ENCODE data around the gene MBP.

Gene MBP

DNA sequence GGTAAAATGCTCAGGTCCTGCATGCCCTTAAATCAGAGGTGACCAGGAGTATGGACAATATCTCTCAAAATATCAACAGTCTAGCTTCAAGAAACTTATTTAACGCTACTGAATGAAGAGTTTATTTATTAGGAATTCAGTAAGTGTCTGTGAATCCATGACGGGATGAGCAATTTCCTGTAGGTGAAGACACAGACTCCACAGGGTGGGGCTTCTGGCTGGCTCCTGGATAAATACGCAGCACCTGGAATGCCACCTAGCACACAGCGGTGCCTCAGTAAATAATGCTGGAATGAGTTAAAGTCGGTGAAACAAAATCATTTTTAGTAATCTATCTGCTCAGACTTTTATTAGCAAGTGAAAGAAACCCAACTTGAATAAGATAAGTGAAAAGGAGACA, 29.4 kb upstream of the MBP start:
- TF ChIP-seq, protein P1, sequence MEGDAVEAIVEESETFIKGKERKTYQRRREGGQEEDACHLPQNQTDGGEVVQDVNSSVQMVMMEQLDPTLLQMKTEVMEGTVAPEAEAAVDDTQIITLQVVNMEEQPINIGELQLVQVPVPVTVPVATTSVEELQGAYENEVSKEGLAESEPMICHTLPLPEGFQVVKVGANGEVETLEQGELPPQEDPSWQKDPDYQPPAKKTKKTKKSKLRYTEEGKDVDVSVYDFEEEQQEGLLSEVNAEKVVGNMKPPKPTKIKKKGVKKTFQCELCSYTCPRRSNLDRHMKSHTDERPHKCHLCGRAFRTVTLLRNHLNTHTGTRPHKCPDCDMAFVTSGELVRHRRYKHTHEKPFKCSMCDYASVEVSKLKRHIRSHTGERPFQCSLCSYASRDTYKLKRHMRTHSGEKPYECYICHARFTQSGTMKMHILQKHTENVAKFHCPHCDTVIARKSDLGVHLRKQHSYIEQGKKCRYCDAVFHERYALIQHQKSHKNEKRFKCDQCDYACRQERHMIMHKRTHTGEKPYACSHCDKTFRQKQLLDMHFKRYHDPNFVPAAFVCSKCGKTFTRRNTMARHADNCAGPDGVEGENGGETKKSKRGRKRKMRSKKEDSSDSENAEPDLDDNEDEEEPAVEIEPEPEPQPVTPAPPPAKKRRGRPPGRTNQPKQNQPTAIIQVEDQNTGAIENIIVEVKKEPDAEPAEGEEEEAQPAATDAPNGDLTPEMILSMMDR (conservative IDR thresholded peaks at IDR 0.05) = no peak
- TF ChIP-seq ZFX (IDR thresholded peaks at IDR 0.05) = no peak
- H3K27ac ChIP-seq = no peak overlapping the region

DNA sequence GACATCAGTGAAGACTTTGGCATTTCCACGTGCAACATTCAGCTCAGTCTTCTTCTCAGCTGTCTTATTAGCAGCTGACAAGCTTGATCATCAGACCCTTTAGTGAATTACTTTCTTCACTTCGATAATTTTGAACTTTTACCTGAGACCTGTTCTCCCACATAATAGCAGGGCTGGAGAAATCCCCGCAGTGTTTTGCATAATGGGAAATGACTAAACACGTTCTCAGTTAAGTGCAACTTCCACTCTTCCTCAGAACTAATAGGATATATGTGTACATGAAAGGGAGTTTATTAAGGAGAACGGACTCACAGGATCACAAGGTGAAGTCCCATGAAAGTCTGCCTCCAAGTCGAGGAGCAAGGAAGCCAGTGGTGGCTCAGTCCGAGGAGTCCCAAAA, 28.8 kb upstream of the MBP start:
- no peak for TF ChIP-seq ZFX (IDR thresholded peaks at IDR 0.05)
- TF ChIP-seq, protein P1 (conservative IDR thresholded peaks at IDR 0.05) = no peak
- H3K27ac ChIP-seq = no peak overlapping the region

DNA sequence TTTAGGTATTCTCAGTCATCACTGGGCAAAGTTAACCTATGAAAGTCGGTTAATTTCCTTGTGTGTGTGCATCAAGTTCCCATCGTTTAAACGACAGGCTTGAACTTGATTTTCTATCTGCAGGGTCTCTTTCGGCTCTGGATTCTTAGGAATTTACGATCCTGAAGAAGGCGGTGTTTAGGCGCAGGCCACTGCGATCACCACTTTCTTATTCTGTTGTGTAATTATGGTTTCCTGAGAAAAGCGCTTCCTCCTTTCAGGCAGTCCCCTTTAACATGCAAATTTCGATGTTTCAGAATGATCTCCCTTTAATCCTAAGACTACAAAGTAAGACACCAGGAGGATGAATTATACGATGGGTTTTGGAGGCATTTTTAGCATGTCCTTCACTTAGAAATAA, 27.9 kb upstream of the MBP start:
- H3K27ac ChIP-seq = no peak overlapping the region
- no peak for TF ChIP-seq ZFX (IDR thresholded peaks at IDR 0.05)
- TF ChIP-seq, protein P1 (conservative IDR thresholded peaks at IDR 0.05) = no peak

DNA sequence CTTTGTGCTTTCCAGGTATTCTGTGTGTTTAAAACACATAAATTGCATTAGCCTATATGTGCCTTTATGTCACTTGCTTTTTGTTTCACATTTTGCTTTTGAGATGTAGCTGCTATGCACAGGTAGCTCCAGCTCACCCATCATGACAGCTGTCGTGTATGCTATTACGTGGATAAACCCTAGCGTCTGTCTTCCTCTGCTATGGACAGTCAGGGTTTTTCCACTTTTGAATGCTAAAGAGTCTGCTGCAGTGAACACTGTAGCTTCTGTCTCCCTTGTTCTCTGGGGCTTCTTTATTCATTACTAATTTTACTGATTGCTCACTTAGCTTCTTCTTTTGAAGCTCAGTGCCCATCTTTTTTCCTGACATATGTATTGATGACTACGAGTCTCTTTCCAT, 24.7 kb upstream of the MBP start:
- no peak overlapping the region for H3K27ac ChIP-seq
- TF ChIP-seq, protein P1 (conservative IDR thresholded peaks at IDR 0.05) = no peak
- TF ChIP-seq ZFX (IDR thresholded peaks at IDR 0.05) = no peak

DNA sequence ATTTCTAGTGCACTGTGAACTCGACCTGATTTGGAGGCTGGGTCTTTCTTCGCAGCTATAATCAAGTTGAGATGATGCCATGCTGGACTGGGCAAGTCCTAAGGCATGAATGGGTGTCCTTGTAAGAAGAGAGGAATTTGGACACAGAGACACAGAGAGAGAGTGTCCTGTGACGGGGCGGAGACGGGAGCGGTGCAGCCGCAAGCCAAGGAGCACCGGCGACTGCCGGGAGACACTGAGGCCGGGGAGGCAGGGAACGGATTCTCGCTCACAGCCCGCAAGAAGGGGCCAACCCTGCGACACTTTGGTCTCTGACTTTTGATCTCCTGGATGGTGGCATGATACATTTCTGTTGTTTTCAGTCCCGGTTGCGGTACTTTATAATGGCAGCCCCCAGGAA, 22.4 kb upstream of the MBP start:
- no peak overlapping the region for H3K27ac ChIP-seq
- no peak for TF ChIP-seq ZFX (IDR thresholded peaks at IDR 0.05)
- TF ChIP-seq, protein P1 (conservative IDR thresholded peaks at IDR 0.05) = no peak

DNA sequence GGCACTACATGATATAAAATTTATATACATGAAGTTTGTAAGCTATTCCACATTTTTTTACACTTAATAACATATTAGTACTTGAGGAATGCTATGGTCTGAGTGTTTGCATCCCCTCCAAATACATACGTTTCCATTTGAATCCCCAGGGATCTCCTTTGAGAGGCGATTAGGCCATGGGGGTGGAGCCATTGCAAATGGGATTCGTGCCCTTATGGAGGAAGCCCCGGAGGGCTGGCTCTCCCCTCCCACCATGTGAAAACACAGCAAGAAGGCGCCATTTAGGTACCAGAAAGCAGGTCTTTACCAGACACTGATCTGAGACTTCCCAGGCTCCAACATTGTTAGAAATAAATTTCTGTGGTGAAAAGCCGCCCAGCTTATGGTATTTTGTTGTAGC, 20.8 kb upstream of the MBP start:
- no peak for TF ChIP-seq ZFX (IDR thresholded peaks at IDR 0.05)
- TF ChIP-seq, protein P1 (conservative IDR thresholded peaks at IDR 0.05) = no peak
- no peak overlapping the region for H3K27ac ChIP-seq

DNA sequence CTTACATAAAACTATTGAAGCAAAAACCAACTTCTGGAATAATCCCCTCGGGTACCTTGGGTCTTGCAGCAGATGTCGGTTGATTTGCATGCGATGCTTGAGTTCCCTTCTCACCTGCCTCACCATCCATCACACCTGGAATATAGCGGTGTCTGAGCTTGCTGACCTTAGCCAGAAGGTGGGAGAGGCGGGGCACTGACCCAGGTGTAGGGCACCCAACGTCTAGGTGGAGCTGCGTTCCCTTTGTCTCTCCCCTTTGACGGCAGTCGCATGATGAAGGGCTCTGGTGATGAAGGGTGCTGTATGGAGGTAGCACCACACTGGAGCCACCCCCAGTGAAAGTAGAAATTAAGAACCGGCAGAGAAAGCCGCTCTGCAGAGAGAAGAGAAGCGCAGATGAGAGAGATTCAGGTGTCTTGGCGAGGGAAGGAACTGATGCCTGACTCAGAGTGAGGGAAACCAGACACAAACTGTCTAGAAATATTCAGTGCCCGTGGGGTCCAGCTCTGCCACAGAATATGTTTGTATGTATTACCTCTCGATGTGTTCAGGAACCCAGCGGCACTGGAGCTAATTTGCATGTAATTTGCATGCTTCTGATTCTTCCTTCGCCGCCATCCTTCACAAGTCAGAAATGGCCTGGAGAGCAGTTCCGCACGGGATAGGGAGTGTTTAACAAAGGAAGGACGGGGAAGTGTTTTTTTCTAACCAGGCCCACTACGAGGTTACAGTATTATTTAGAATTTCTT, 19.4 kb upstream of the MBP start:
- no peak overlapping the region for H3K27ac ChIP-seq
- TF ChIP-seq, protein P1 (conservative IDR thresholded peaks at IDR 0.05) = no peak
- TF ChIP-seq ZFX (IDR thresholded peaks at IDR 0.05) = no peak

Data from C4-2B (cell line).